Left cardiac atrium (tissue), 4 donors: Measurements from ENCODE around the gene FAM81B. TPM values are rescaled to one million over a fixed set of nuclear protein-coding genes. Genes with fewer than 3 reads are reported as not detected.
A peak's percentile ranks its signal among the peaks of the same experiment; 100 is the strongest.

Source experiments
- ATAC-seq, 2 donors: fragments of 200-7000 bp; cut with Tn5 transposase; one replicate each; pipeline ENCODE4 v1.9.1; 2020; ENCODE audit warnings: mild to moderate bottlenecking in 2 of 2, moderate library complexity in 2 of 2
- DNase-seq: peaks from one replicate; pipeline ENCODE4 v3.0.0-alpha.2; 2020
- intact Hi-C, 2 donors: fragments of 100-400 bp; cut with DNase I; formaldehyde crosslinking; loops; one replicate each; pipeline versions ENCODE4 v1.14.1 to v1.15.1; 2022 to 2023
- total RNA-seq, 2 donors: library from RNA; stranded (reverse); fragmentation: NEBNext Ultra II Directional; extraction: Animal tissue kit (Norgen Biotek cat#: 25700); gene quantifications; one replicate each; pipeline ENCODE4 v1.2.1, GENCODE V29; 2021
- donor health status: DM: no; HTN: yes; CAD: no.
- donor health status: DM: no; HTN: yes; CAD: no; lungs with severe emphysema.
- donor health status: DM: yes; HTN: yes; CAD: no.
- donor health status: Dilated cardiomyopathy.

Gene FAM81B
- total RNA-seq, 2 donors from 2014 or later, result 8.6 to 16.4 TPM

- intact Hi-C loops, result no loop called here
- ATAC-seq (no peak), DNase-seq (no peak)
Observed at GRCh38 chr5:95392593-95393182, 1.5 kb downstream of the FAM81B start.

- ATAC-seq (no peak), DNase-seq (no peak)
- intact Hi-C loops, result no loop called here
Observed at GRCh38 chr5:95393279-95393678, 2.1 kb downstream of the FAM81B start.

GRCh38 chr5:95398989-95399388 lies 7.8 kb downstream of the FAM81B start:
- no peak for ATAC-seq
- no peak for DNase-seq
- intact Hi-C loops, result no loop called here

GRCh38 chr5:95401626-95402025 lies 10.5 kb downstream of the FAM81B start:
- ATAC-seq (no peak), DNase-seq (no peak)
- intact Hi-C loops, result no loop called here

GRCh38 chr5:95403996-95404395 lies 12.8 kb downstream of the FAM81B start:
- no peak for DNase-seq
- ATAC-seq, result no peak
- intact Hi-C loops, result no loop called here

- DNase-seq, result peak; percentile 16
- peak in 1 of 2 donors; percentile 65 for ATAC-seq
- intact Hi-C loops, result no loop called here
Observed at GRCh38 chr5:95406426-95407090, 15.4 kb downstream of the FAM81B start.

GRCh38 chr5:95410279-95410678 lies 19.1 kb downstream of the FAM81B start:
- intact Hi-C loops, result no loop called here
- DNase-seq (no peak), ATAC-seq (no peak)

GRCh38 chr5:95411474-95411873 lies 20.3 kb downstream of the FAM81B start:
- DNase-seq (no peak), ATAC-seq (no peak)
- intact Hi-C loops, result no loop called here

GRCh38 chr5:95414451-95414850 lies 23.3 kb downstream of the FAM81B start:
- intact Hi-C loops, result no loop called here
- DNase-seq (no peak), ATAC-seq (no peak)

- DNase-seq, result no peak
- ATAC-seq, result no peak
- intact Hi-C loops, result no loop called here
Observed at GRCh38 chr5:95417971-95418370, 26.8 kb downstream of the FAM81B start.

GRCh38 chr5:95422838-95423237 lies 31.7 kb downstream of the FAM81B start:
- ATAC-seq, result no peak
- no peak for DNase-seq
- intact Hi-C loops, result no loop called here

- intact Hi-C loops, result no loop called here
- ATAC-seq, result no peak
Observed at GRCh38 chr5:95424016-95424415, 32.9 kb downstream of the FAM81B start.

GRCh38 chr5:95424526-95424925 lies 33.4 kb downstream of the FAM81B start:
- DNase-seq (no peak), ATAC-seq (no peak)
- intact Hi-C loops, result no loop called here

More at GRCh38 chr5:95424016-95424415, 32.9 kb downstream of the FAM81B start:
- no peak for DNase-seq

GRCh38 chr5:95426227-95426626 lies 35.1 kb downstream of the FAM81B start:
- intact Hi-C loops, result no loop called here
- DNase-seq (no peak), ATAC-seq (no peak)

- DNase-seq, result no peak
- ATAC-seq, result no peak
- intact Hi-C loops, result no loop called here
Observed at GRCh38 chr5:95432779-95433178, 41.6 kb downstream of the FAM81B start.

GRCh38 chr5:95439801-95440493 lies 48.8 kb downstream of the FAM81B start:
- ATAC-seq, result no peak
- intact Hi-C loops, result no loop called here
- DNase-seq, result no peak

GRCh38 chr5:95440825-95441224 lies 49.7 kb downstream of the FAM81B start:
- DNase-seq, result no peak
- intact Hi-C loops, result no loop called here
- no peak for ATAC-seq

- DNase-seq, result no peak
- ATAC-seq, result no peak
- intact Hi-C loops, result no loop called here
Observed at GRCh38 chr5:95441636-95442035, 50.5 kb downstream of the FAM81B start.

GRCh38 chr5:95445442-95445841 lies 54.3 kb downstream of the FAM81B start:
- intact Hi-C loops, result no loop called here
- DNase-seq (no peak), ATAC-seq (no peak)

GRCh38 chr5:95445995-95446394 lies 54.8 kb downstream of the FAM81B start:
- intact Hi-C loops, result no loop called here
- DNase-seq (no peak), ATAC-seq (no peak)
